ENCODE results near the gene CHST2.
A peak's percentile ranks its signal among the peaks of the same experiment; 100 is the strongest.

CHST2 gene

GRCh38 chr3:143098032-143098764 is 21.4 kb upstream of the CHST2 start:
- DNase-seq, result no peak

GRCh38 chr3:143099210-143099609 is 20.4 kb upstream of the CHST2 start:
- no peak for DNase-seq

GRCh38 chr3:143099690-143100089 is 19.9 kb upstream of the CHST2 start:
- DNase-seq, result no peak

GRCh38 chr3:143100451-143100850 is 19.1 kb upstream of the CHST2 start:
- DNase-seq, result no peak

GRCh38 chr3:143101792-143102381 is 17.7 kb upstream of the CHST2 start:
- DNase-seq, result no peak

GRCh38 chr3:143103652-143104051 is 15.9 kb upstream of the CHST2 start:
- no peak for DNase-seq

- DNase-seq, result no peak
Observed at GRCh38 chr3:143105170-143105569, 14.4 kb upstream of the CHST2 start.

- no peak for DNase-seq
Observed at GRCh38 chr3:143109861-143110260, 9.7 kb upstream of the CHST2 start.

- DNase-seq, result no peak
Observed at GRCh38 chr3:143110371-143110770, 9.2 kb upstream of the CHST2 start.

- no peak for DNase-seq
Observed at GRCh38 chr3:143118630-143119008, 952 bp upstream of the CHST2 start.

- peak in 14 of 56 donors; percentile 19 to 61 (median 36) for DNase-seq
Observed at GRCh38 chr3:143119974-143120715, 574 bp downstream of the CHST2 start.

GRCh38 chr3:143120716-143121240 is 1.2 kb downstream of the CHST2 start:
- DNase-seq, result peak in 11 of 56 donors; percentile 15 to 50 (median 24)

GRCh38 chr3:143121241-143122088 is 1.9 kb downstream of the CHST2 start:
- peak in 33 of 56 donors; percentile 11 to 64 (median 30) for DNase-seq

- no peak for DNase-seq
Observed at GRCh38 chr3:143122089-143122430, 2.5 kb downstream of the CHST2 start.

GRCh38 chr3:143122608-143123352 is 3.2 kb downstream of the CHST2 start:
- no peak for DNase-seq

GRCh38 chr3:143123353-143123984 is 3.9 kb downstream of the CHST2 start:
- DNase-seq, result no peak

GRCh38 chr3:143124601-143125520 is 5.3 kb downstream of the CHST2 start:
- DNase-seq, result peak in 7 of 56 donors; percentile 2 to 32 (median 10)

- DNase-seq, result no peak
Observed at GRCh38 chr3:143127801-143128200, 8.2 kb downstream of the CHST2 start.
